Measurements from ENCODE around the gene BMS1. TPM values are rescaled to one million over a fixed set of nuclear protein-coding genes. Genes with fewer than 3 reads are reported as not detected.
A peak's percentile ranks its signal among the peaks of the same experiment; 100 is the strongest.
"Not testable (repeated sequence)": the region's sequence is repeated elsewhere in the genome, so short reads cannot be mapped to it uniquely, and the experiment has no call there.

BMS1 gene
- total RNA-seq, 1 donor from 2014 or later, result 23.2 TPM

DNA sequence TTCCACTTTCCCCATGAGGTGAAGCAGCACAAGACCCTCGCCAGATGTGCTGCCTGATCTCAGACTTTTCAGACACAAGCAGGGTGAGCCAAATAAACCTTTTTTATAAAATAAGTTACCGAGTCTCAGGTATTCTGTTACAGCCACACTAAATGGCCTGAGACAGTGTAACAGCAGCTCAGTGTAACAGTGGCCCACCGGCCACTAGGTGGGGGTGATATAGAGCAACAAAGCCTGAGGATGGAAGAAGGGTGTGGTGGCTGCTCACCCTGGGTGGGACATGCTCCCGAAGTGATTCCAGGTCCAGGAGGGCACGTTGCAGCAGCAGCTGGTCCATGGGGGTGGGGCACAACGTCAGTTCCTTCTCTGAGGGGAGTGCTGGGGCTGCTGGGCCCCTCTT lies 44.6 kb downstream of the BMS1 start:
- no peak for DNase-seq (ENCODE audit: low read depth)
- TF ChIP-seq, protein P1, sequence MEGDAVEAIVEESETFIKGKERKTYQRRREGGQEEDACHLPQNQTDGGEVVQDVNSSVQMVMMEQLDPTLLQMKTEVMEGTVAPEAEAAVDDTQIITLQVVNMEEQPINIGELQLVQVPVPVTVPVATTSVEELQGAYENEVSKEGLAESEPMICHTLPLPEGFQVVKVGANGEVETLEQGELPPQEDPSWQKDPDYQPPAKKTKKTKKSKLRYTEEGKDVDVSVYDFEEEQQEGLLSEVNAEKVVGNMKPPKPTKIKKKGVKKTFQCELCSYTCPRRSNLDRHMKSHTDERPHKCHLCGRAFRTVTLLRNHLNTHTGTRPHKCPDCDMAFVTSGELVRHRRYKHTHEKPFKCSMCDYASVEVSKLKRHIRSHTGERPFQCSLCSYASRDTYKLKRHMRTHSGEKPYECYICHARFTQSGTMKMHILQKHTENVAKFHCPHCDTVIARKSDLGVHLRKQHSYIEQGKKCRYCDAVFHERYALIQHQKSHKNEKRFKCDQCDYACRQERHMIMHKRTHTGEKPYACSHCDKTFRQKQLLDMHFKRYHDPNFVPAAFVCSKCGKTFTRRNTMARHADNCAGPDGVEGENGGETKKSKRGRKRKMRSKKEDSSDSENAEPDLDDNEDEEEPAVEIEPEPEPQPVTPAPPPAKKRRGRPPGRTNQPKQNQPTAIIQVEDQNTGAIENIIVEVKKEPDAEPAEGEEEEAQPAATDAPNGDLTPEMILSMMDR (IDR thresholded peaks at IDR 0.05; ENCODE audit: insufficient read depth, low read length, poor library complexity, severe bottlenecking), result peak; percentile 17
- Histone ChIP-seq H3K36me3 (ENCODE audit: control insufficient read depth, insufficient read depth, low read length) (no peaks in the 10 kb centered on the region), H3K4me3 (ENCODE audit: low read depth, low read length) (no peak overlapping the region), H3K27me3 (ENCODE audit: control insufficient read depth, insufficient read depth, low read length) (no peaks in the 10 kb centered on the region)

DNA sequence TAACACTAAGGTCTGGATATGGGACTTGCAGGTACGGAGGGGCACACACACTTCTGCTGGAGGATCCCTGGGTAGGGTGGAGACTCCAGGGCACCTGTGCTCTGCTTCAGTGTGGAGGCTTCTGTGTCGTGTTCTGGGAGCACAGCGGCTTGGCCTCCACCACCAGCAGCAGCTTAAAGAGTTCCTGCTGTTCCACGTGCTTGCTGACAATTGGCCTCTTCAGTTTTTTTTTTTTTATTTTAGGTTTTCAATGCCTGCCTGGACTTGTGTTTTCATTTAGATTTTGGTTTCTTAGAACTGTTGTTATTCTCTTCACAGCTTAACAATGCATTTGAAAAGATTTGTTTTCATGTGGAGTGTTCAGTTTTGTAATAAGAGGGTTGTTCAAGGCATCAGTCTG lies 45.8 kb downstream of the BMS1 start:
- not testable (repeated sequence) for H3K4me3 ChIP-seq (ENCODE audit: low read depth, low read length); DNase-seq (ENCODE audit: low read depth); H3K27me3 ChIP-seq (ENCODE audit: control insufficient read depth, insufficient read depth, low read length); H3K36me3 ChIP-seq (ENCODE audit: control insufficient read depth, insufficient read depth, low read length)

DNA sequence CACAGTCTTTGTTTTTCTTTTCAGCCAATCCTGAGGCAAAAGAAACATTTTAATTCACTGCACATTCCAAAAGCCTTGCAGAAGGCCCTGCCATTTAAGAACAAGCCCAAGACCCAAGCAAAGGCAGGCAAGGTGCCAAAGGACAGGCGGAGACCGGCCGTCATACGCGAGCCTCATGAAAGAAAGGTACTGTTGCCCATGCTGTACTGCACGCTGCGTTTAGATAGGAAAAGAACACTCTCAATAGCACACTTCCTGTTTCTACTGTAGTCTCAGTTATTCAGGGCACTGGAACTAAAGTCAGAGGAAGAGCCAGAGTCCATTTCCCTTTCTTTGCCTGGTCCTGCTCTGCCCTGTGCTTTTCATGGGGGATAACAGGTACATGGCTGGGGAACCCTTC lies 47.6 kb downstream of the BMS1 start:
- H3K36me3 ChIP-seq (ENCODE audit: control insufficient read depth, insufficient read depth, low read length), result no peaks in the 10 kb centered on the region
- no peak for DNase-seq (ENCODE audit: low read depth)
- H3K4me3 ChIP-seq (ENCODE audit: low read depth, low read length), result no peak overlapping the region
- TF ChIP-seq, protein P1 (IDR thresholded peaks at IDR 0.05; ENCODE audit: insufficient read depth, low read length, poor library complexity, severe bottlenecking), result no peak
- no peaks in the 10 kb centered on the region for H3K27me3 ChIP-seq (ENCODE audit: control insufficient read depth, insufficient read depth, low read length)

DNA sequence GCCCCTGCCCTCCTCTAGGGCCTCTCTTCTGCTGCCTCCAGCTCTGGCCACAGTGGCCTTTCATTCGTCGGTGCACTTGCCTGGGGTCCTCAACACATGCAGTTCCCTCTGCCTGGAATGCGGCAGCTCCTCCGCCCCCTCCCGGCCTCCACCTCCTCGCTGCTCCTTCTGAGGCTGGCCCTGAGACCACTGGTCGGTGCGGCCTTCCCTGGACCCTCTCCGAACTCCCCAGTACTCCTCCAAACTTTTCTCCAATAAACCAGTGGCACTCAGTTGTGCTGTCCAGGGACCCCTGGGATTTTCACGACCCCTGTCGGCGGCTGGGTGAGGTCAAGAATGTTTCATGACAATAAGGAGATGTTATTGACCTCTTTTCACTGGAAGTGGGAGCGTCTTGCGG lies 53.5 kb downstream of the BMS1 start:
- TF ChIP-seq, protein P1 (IDR thresholded peaks at IDR 0.05; ENCODE audit: insufficient read depth, low read length, poor library complexity, severe bottlenecking), result no peak
- Histone ChIP-seq H3K27me3 (ENCODE audit: control insufficient read depth, insufficient read depth, low read length) (peaks cover 11% of the 10 kb centered on the region), H3K4me3 (ENCODE audit: low read depth, low read length) (no peak overlapping the region), H3K36me3 (ENCODE audit: control insufficient read depth, insufficient read depth, low read length) (no peaks in the 10 kb centered on the region)
- DNase-seq (ENCODE audit: low read depth), result no peak

DNA sequence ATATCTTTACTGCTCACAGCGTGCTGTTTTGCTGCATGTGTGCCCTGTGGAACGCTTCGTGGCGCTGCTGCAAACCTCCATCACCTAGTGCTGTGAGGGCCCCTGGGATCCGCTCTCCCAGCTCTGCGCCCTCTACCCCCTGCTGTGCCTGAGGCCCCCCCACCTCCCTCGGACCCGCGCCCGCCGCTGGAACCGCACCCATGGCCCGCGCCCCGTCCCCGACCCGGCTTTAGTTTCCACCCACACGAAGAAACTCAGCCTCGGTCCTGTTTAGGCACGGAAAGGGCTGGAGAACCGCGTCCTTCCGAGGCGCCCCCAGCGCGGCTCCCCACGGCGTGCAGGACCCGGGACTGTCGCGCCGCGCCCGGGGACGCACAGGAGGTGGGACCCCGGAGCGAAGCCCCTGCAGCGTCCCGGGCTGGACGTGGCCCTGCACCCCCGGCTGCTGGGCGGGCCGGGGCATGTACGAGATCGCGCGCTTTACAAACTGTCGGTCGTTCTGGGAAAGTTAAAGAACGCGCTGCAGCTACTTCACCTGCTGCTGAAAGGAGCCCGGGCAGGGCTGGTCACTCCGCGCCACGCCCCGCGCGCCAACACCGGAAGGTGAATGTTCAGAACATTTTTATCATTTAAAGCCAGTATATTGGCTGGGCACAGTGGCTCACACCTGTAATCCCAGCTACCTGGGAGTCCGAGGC lies 54.3 kb downstream of the BMS1 start:
- TF ChIP-seq, protein P1 (IDR thresholded peaks at IDR 0.05; ENCODE audit: insufficient read depth, low read length, poor library complexity, severe bottlenecking), result peak; percentile 31
- no peaks in the 10 kb centered on the region for H3K36me3 ChIP-seq (ENCODE audit: control insufficient read depth, insufficient read depth, low read length)
- no peak for DNase-seq (ENCODE audit: low read depth)
- H3K27me3 ChIP-seq (ENCODE audit: control insufficient read depth, insufficient read depth, low read length), result peaks cover 11% of the 10 kb centered on the region
- peak overlapping the region; percentile 32 for H3K4me3 ChIP-seq (ENCODE audit: low read depth, low read length)

DNA sequence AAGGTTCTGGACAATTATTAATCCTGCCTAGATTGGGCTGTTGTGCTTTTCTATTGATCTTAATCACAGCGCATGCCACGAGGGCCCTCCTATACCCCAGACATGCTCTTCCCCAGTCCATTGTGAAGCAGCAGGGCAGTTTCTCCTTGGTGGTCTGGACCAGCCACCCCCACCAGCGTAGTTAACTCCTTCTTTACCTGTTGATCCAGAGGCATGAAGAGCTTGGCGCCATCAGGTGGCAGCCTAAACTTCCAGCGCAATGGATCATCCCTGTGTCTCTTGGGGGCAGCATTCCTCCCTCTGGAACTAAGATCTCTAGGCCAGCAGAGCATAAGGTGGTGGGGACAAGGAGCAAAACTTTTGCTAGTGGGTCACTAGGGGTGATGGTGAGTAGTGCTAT lies 62.2 kb downstream of the BMS1 start:
- H3K4me3 ChIP-seq (ENCODE audit: low read depth, low read length); H3K36me3 ChIP-seq (ENCODE audit: control insufficient read depth, insufficient read depth, low read length); DNase-seq (ENCODE audit: low read depth); H3K27me3 ChIP-seq (ENCODE audit: control insufficient read depth, insufficient read depth, low read length): not testable (repeated sequence)

DNA sequence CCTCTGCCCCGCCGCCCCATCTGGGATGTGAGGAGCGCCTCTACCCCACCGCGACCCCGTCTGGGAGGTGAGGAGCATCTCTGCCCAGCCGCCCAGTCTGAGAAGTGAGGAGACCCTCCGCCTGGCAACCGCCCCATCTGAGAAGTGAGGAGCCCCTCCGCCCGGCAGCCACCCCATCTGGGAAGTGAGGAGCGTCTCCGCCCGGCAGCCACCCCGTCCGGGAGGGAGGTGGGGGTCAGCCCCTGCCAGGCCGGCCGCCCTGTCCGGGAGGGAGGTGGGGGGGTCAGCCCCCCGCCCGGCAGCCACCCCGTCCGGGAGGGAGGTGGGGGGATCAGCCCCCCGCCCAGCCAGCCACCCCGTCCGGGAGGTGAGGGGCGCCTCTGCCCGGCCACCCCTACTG lies 64.7 kb downstream of the BMS1 start:
- H3K4me3 ChIP-seq (ENCODE audit: low read depth, low read length); H3K36me3 ChIP-seq (ENCODE audit: control insufficient read depth, insufficient read depth, low read length); H3K27me3 ChIP-seq (ENCODE audit: control insufficient read depth, insufficient read depth, low read length); DNase-seq (ENCODE audit: low read depth): not testable (repeated sequence)
